GM23338 (cell line): ENCODE data around the gene ARHGAP4. TPM values are rescaled to one million over a fixed set of nuclear protein-coding genes. Genes with fewer than 3 reads are reported as not detected.

ENCODE experiments used
- ATAC-seq: fragments of 200-7000 bp; cut with Tn5 transposase; 3 replicates; pipeline ENCODE4 v1.9.1; 2020
- DNase-seq: peaks from one replicate; pipeline ENCODE4 v3.0.0-alpha.2; 2015; ENCODE audit warnings: low spot score
- H2AFZ ChIP-seq: fragments of 200-600 bp; sonication (generic); 2 replicates; pipeline ENCODE4 v1.8.0; 2016; ENCODE audit warnings: antibody characterized with exemption, mild to moderate bottlenecking, moderate library complexity
- H3F3A ChIP-seq: fragments of 200-600 bp; sonication (generic); replicated peaks from 2 replicates; pipeline ENCODE4 v1.8.0; 2017; ENCODE audit warnings: antibody characterized with exemption, mixed run types, low read depth
- H3K27ac ChIP-seq: fragments of 200-600 bp; sonication (generic); 2 replicates; pipeline ENCODE4 v1.6.1; 2016; ENCODE audit warnings: low read depth
- H3K27me3 ChIP-seq: fragments of 200-600 bp; sonication (generic); 2 replicates; pipeline ENCODE4 v1.8.0; 2016; ENCODE audit warnings: mild to moderate bottlenecking, mixed run types, moderate library complexity; ENCODE audit not compliant: insufficient read depth
- H3K36me3 ChIP-seq: fragments of 200-600 bp; sonication (generic); 2 replicates; pipeline ENCODE4 v1.8.0; 2016; ENCODE audit warnings: mild to moderate bottlenecking; ENCODE audit not compliant: insufficient read depth
- H3K4me1 ChIP-seq: fragments of 200-600 bp; sonication (generic); 2 replicates; pipeline ENCODE4 v1.8.0; 2016; ENCODE audit warnings: mild to moderate bottlenecking, moderate library complexity; ENCODE audit not compliant: insufficient read depth
- H3K4me2 ChIP-seq: fragments of 200-600 bp; sonication (generic); 2 replicates; pipeline ENCODE4 v1.7.1; 2017; ENCODE audit warnings: mixed run types
- H3K4me3 ChIP-seq: fragments of 200-600 bp; sonication (generic); 2 replicates; pipeline ENCODE4 v1.6.1; 2016; ENCODE audit warnings: mixed run types
- H3K79me2 ChIP-seq: fragments of 200-600 bp; sonication (generic); replicated peaks from 2 replicates; pipeline ENCODE4 v1.8.0; 2017; ENCODE audit warnings: mild to moderate bottlenecking; ENCODE audit not compliant: insufficient read depth
- H3K9me2 ChIP-seq: fragments of 200-600 bp; sonication (generic); 2 replicates; pipeline ENCODE4 v1.8.0; 2017; ENCODE audit not compliant: insufficient read depth
- H4K20me1 ChIP-seq: fragments of 200-600 bp; sonication (generic); replicated peaks from 2 replicates; pipeline ENCODE4 v1.8.0; 2017; ENCODE audit warnings: mild to moderate bottlenecking; ENCODE audit not compliant: insufficient read depth
- H3K27ac Mint-ChIP-seq: 2 replicates; pipeline ENCODE4 v1.8.0; 2020; ENCODE audit warnings: inconsistent platforms, mild to moderate bottlenecking, moderate library complexity, mixed read lengths
- H3K27me3 Mint-ChIP-seq: 3 replicates; pipeline ENCODE4 v1.8.0; 2022; ENCODE audit warnings: low read depth, mild to moderate bottlenecking, moderate library complexity, mixed read lengths, inconsistent platforms; ENCODE audit not compliant: insufficient read depth, poor library complexity
- H3K36me3 Mint-ChIP-seq: 3 replicates; pipeline ENCODE4 v1.8.0; 2021; ENCODE audit warnings: low read depth, mild to moderate bottlenecking, inconsistent platforms, moderate library complexity, mixed read lengths
- H3K4me1 Mint-ChIP-seq: 3 replicates; pipeline ENCODE4 v1.8.0; 2020; ENCODE audit warnings: mild to moderate bottlenecking, inconsistent platforms, mixed read lengths
- H3K4me3 Mint-ChIP-seq: 3 replicates; pipeline ENCODE4 v1.8.0; 2021; ENCODE audit warnings: moderate library complexity, mild to moderate bottlenecking, inconsistent platforms, mixed read lengths
- H3K9me3 Mint-ChIP-seq: 3 replicates; pipeline ENCODE4 v1.8.0; 2020; ENCODE audit warnings: moderate library complexity, mild to moderate bottlenecking, inconsistent platforms, mixed read lengths
- CREB1 ChIP-seq: fragments of 250-450 bp; sonication (Bioruptor Pico); IDR thresholded peaks from 2 replicates; pipeline ENCODE4 v1.5.0; 2020; ENCODE audit warnings: low read depth, mild to moderate bottlenecking, moderate library complexity
- CTCF ChIP-seq, 2 experiments: fragments of 200-600 bp in 1 of 2; sonication (generic) in 1 of 2; conservative IDR thresholded peaks; 2 replicates each; pipeline versions ENCODE4 v1.5.1 to v1.6.1; 2016 to 2017; ENCODE audit warnings: antibody characterized with exemption in 2 of 2, low read depth in 2 of 2, mild to moderate bottlenecking in 2 of 2, moderate library complexity in 1 of 2
- ETS1 ChIP-seq: IDR thresholded peaks from 2 replicates; pipeline ENCODE4 v1.6.1; 2016; ENCODE audit warnings: antibody characterized with exemption
- EZH2 ChIP-seq: fragments of 200-600 bp; sonication (generic); IDR thresholded peaks from one replicate; pipeline ENCODE4 v1.8.0; 2017; ENCODE audit warnings: antibody characterized with exemption, mild to moderate bottlenecking, low read depth; ENCODE audit not compliant: unreplicated experiment
- EZH2phosphoT487 ChIP-seq: fragments of 200-600 bp; sonication (generic); IDR thresholded peaks from one replicate; pipeline ENCODE4 v1.8.1; 2018; ENCODE audit warnings: antibody characterized with exemption; ENCODE audit not compliant: unreplicated experiment
- JUNB ChIP-seq: IDR thresholded peaks from one replicate; pipeline ENCODE4 v1.6.1; 2016; ENCODE audit warnings: antibody characterized with exemption; ENCODE audit not compliant: unreplicated experiment
- NANOG ChIP-seq: IDR thresholded peaks from 2 replicates; pipeline ENCODE4 v1.6.1; 2016; ENCODE audit warnings: antibody characterized with exemption, borderline replicate concordance
- POLR2AphosphoS5 ChIP-seq: IDR thresholded peaks from 2 replicates; pipeline ENCODE4 v1.6.1; 2016; ENCODE audit warnings: antibody characterized with exemption, low read depth
- REST ChIP-seq: IDR thresholded peaks from one replicate; pipeline ENCODE4 v1.6.1; 2018; ENCODE audit warnings: antibody characterized with exemption; ENCODE audit not compliant: unreplicated experiment
- STAT1 ChIP-seq: IDR thresholded peaks from one replicate; pipeline ENCODE4 v1.6.1; 2016; ENCODE audit warnings: antibody characterized with exemption; ENCODE audit not compliant: unreplicated experiment
- ZNF114 ChIP-seq: fragments of 250-450 bp; sonication (Bioruptor Pico); IDR thresholded peaks from 2 replicates; pipeline ENCODE4 v1.5.0; 2020; ENCODE audit warnings: mild to moderate bottlenecking, moderate library complexity
- ZNF331 ChIP-seq: fragments of 250-450 bp; sonication (Bioruptor Pico); IDR thresholded peaks from 2 replicates; pipeline ENCODE4 v1.5.0; 2020; ENCODE audit warnings: low read depth, mild to moderate bottlenecking, moderate library complexity
- ZNF462 ChIP-seq: fragments of 250-450 bp; sonication (Bioruptor Pico); IDR thresholded peaks from 2 replicates; pipeline ENCODE4 v1.5.0; 2020; ENCODE audit warnings: mild to moderate bottlenecking, moderate library complexity
- polyA plus RNA-seq: library from polyadenylated mRNA; unstranded; fragments of >200 nt; fragmentation: Nextera tagmentation; extraction: Ambion mirVana; gene quantifications from 2 replicates; pipeline ENCODE4 v1.2.1, GENCODE V29; 2016
- total RNA-seq: library from RNA; depleted of rRNA; stranded (reverse); fragments of >200 nt; shearing (Covaris generic); gene quantifications from 2 replicates; pipeline ENCODE4 v1.2.3, GENCODE V29; 2014

Gene ARHGAP4
- total and polyA plus RNA-seq, 2 experiments from 2014 or later: 21.5 to 59.5 TPM

GRCh38 chrX:153921511-153922446, 4.3 kb downstream of the ARHGAP4 start:
- Mint-ChIP-seq H3K27ac (no peak overlapping the region), H3K9me3 (no peaks in the 10 kb centered on the region), H3K4me3 (no peak overlapping the region), H3K4me1 (peaks cover 20% of the 10 kb centered on the region), H3K36me3 (peaks cover 15% of the 10 kb centered on the region), H3K27me3 (peaks cover 2% of the 10 kb centered on the region)
- no peaks in the 10 kb centered on the region for H3F3A ChIP-seq
- ATAC-seq (no peak), DNase-seq (no peak)
- H4K20me1 ChIP-seq: no peaks in the 10 kb centered on the region
- no peak overlapping the region for H3K27ac ChIP-seq
- H3K36me3 ChIP-seq: no peaks in the 10 kb centered on the region
- H3K4me1 ChIP-seq: peaks cover 7% of the 10 kb centered on the region; the same call in 1 of the 2 replicates
- TF ChIP-seq CREB1 (CRISPR knock-in tag) (no peak), ZNF331 (CRISPR knock-in tag) (no peak), EZH2phosphoT487 (no peak), ETS1 (no peak), REST (no peak), EZH2 (no peak), CTCF (conservative IDR thresholded peaks at IDR 0.05; ENCODE audit: low read depth in 2 of 2) (no peak), STAT1 (no peak), JUNB (no peak), NANOG (no peak), ZNF462 (CRISPR knock-in tag) (no peak), ZNF114 (CRISPR knock-in tag) (no peak), POLR2AphosphoS5 (no peak)
- no peak overlapping the region for H2AFZ ChIP-seq
- no peaks in the 10 kb centered on the region for H3K9me2 ChIP-seq
- H3K4me2 ChIP-seq: no peak overlapping the region
- H3K79me2 ChIP-seq: no peaks in the 10 kb centered on the region
- H3K4me3 ChIP-seq: no peak overlapping the region
- no peaks in the 10 kb centered on the region for H3K27me3 ChIP-seq
